ENCODE measurements around the gene SNCG. TPM values are rescaled to one million over a fixed set of nuclear protein-coding genes. Genes with fewer than 3 reads are reported as not detected.
"Not testable (repeated sequence)": the region's sequence is repeated elsewhere in the genome, so short reads cannot be mapped to it uniquely, and the experiment has no call there.

Gene SNCG
- total RNA-seq, 1 donor from 2014 or later: 9.3 TPM

DNA sequence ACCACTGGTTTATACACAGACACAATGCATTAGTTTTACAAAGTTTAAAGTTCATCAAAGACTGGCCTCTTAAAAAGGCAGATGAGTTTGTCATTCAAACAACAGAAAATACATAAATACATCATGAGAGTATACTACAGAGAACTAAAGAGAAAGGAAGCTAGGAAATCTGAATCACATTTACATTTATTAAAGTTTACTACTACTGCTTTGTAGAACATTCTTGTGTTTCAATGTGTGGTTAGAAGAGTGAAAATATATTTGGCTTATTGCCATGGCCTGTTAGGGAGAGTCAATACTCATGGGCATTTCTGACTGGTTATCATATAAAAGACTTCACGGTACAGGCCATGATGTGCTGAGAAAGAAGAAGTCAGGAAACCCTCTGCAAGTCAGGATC is 48.7 kb downstream of the SNCG start:
- DNase-seq (ENCODE audit: low spot score); intact Hi-C loops (cut with DNase I): not testable (repeated sequence)

- intact Hi-C loops (cut with DNase I): not testable (repeated sequence)
Measured at GRCh38 chr10:87007674-87008073, 49.3 kb downstream of the SNCG start.

GRCh38 chr10:87008303-87008702 is 49.9 kb downstream of the SNCG start:
- intact Hi-C loops (cut with DNase I); DNase-seq (ENCODE audit: low spot score): not testable (repeated sequence)

More at GRCh38 chr10:87007674-87008073, 49.3 kb downstream of the SNCG start:
- not testable (repeated sequence) for DNase-seq (ENCODE audit: low spot score)

- intact Hi-C loops (cut with DNase I); DNase-seq (ENCODE audit: low spot score): not testable (repeated sequence)
Measured at GRCh38 chr10:87009134-87009696, 50.8 kb downstream of the SNCG start.

Other genes starting within 250 kb of the SNCG start
- gene BMPR1A, start 202.0 kb upstream of the SNCG start, total RNA-seq: 60.0 TPM
- 28.0 TPM for gene MMRN2, start 984 bp upstream of the SNCG start, total RNA-seq
- gene ADIRF, start 9.9 kb downstream of the SNCG start, total RNA-seq: 33.0 TPM
- not detected for gene FAM25A, start 61.7 kb downstream of the SNCG start, total RNA-seq
- 118 TPM for gene GLUD1, start 136.2 kb downstream of the SNCG start, total RNA-seq
- gene SHLD2, start 136.6 kb downstream of the SNCG start, total RNA-seq: 13.7 TPM